Measurements from ENCODE around the gene AP1AR.

Gene AP1AR

DNA sequence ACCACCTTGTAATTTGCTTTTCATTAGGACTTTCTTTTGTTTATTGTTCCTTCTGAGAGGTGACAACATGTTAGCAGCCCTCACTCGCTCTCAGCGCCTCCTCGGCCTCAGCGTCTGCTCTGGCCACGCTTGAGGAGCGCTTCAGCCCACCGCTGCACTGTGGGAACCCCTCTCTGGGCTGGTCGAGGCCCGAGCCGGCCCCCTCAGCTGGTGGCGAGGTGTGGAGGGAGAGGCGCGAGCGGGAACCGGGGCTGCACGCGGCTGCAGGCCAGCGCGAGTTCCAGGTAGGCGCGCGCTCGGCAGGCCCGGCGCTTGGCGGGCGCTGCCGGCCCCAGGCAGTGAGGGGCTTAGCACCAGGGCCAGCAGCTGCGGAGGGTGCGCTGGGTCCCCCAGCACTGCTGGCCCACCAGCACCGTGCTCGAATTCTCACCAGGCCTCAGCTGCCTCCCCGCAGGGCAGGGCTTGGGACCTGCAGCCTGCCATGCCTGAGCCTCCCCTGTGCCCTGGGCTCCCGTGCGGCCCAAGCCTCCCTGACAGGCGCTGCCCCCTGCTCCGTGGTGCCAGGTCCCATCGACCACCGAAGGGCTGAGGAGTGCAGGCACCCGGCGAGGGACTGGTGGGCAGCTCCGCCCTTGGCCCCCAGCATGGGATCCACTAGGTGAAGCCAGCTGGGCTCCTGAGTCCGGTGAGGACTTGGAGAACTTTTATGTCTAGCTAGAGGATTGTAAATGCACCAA lies 9.2 kb upstream of the AP1AR start:
- in situ Hi-C loops (cut with MboI; ENCODE audit: low sequenced_read_pairs), result no loop called here

DNA sequence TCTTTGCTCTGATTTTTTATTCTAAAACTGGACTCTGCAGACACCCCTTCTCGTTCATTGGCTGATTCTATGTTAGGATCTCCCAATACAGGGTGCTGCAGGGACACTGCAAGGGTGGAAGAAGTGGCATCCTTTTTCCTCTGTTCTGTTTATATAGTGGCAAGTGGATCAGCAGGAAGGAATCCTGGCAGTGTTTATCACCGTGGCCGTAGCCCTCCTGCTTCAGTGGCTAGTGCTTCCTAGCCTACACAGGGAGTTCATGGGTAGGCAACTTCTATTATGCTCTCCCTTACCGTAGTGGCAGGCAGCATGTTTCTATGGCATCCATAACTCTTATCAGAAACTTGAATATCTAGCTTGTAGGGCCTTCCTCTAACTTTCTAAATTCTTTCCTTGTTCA lies 6.4 kb upstream of the AP1AR start:
- in situ Hi-C loops (cut with MboI; ENCODE audit: low sequenced_read_pairs), result no loop called here

DNA sequence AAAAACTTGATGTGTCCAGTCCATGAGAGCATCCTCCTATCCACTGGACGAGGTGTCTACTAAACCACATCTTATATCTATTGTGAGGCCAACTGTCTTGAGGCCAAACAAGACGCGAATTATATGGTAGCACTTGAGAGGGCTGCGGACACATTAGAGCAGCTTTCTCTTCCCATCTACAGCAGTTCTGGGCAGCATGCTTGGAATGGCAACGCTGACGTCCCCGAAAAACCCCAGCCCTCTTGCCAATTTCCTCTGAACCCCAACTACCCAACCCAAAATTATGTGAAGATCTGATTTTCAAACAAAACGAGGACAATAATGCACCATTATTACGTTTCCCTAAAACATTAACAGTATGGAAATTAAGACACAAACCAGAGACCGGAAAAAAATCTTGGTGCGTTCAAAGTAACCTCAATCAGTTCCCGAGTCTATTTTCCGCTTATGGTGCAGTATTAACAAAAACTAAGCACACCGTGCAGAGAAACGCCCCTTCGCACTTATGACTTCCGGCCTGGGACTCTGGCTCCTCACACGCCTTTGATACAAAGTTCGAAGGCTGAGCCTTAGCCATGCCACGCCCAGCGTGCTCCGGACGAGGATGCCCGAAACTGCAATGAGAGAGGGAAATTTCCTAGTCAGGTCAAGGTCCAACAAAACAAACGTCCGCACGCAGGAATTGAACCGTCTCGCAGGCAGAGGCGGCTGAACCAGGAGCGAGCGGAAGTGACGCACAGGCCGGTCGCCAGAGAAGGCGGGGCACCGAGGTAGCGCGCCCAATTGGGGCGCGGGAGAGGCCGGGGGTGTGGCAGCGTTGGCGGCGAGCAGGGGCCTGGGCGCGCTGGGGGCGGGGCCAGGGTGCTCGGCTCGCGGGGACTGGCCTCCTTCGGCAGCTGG lies 458 bp upstream of the AP1AR start:
- in situ Hi-C loops (cut with MboI; ENCODE audit: low sequenced_read_pairs), result no loop called here

DNA sequence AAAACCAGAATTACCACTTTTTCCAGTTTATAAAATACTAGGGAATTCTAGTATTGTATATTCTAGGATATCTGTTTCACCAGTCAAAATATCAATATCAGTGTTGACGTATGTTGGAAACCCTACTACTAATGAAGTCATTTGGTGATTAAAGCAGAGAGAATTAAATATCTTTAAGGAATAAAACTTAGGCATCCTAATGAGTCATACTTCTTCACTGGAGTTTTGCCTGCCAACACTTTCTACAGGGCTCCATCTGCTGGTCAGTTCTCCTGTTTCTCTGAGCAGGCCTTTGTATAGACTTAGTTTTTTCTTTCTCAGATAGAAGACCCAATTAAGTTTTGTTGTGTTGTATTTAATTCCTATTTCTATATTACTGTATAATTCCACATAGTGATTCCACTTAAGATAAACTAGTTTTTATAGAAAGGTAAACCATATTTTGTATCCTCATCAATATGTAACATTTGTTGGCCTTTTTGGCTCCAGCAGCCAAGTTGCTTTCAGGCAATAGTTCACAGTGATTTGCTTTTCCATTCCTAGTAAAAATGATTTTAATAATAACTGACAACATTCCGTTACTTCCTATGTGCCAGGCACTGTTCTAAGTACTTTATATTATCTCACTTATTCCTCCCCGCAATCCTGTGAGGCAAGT lies 3.5 kb downstream of the AP1AR start:
- in situ Hi-C loops (cut with MboI; ENCODE audit: low sequenced_read_pairs), result no loop called here

DNA sequence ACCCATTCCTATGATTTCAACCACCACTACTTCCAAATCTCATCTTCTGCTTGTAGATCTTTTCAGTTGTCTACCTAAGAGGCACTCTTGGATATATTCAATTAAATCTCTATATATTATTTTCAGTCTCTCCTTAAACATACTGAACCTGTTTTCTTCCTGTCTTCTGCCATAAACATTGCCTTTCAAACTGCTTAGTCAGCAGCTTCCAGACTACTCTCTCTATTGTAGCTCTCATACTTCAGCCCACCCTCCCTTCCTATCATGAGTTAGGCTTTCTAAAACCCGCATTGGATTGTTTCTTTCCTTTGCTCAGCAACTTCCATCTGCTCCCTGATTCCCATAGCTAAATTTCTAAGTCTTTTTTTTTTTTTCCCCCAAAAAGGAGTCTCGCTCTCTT lies 4.5 kb downstream of the AP1AR start:
- in situ Hi-C loops (cut with MboI; ENCODE audit: low sequenced_read_pairs), result no loop called here

DNA sequence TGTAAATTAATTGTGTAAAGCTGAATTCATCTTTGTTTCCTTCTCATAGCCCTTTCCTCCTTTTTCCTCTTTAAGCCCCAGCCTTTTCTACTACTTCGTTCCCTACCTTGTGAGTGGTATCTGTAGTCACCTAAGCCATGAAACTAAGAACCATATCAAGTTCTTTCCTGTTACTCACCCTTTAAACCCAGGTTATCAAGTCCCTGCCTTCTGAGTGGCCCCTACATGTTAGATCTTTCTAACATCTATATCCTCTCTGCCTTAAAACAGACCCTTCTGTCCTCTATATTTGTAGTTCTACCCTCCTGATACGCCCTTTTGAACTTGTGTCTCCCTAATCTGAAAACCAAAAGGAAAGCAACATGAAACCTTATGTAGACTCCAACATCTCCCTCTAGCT lies 7.2 kb downstream of the AP1AR start:
- in situ Hi-C loops (cut with MboI; ENCODE audit: low sequenced_read_pairs), result no loop called here

DNA sequence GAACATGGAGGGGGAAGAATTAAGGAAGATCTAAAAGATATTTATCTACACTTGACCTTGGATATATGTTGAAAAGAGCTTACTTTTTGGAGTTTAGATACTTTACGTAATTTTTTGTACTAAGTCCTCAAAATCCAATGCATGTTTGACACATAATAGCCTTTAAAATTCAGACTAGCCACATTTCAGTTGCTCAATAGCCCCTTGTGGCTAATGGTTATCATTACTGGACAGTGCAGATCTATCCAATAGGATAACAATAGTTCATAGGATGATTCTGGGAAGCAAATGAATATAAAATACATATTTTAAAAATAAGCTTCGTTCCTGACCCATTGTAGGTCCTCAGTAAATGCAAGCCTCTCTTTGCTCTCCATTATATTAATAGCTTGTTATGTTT lies 13.8 kb downstream of the AP1AR start:
- in situ Hi-C loops (cut with MboI; ENCODE audit: low sequenced_read_pairs), result no loop called here

DNA sequence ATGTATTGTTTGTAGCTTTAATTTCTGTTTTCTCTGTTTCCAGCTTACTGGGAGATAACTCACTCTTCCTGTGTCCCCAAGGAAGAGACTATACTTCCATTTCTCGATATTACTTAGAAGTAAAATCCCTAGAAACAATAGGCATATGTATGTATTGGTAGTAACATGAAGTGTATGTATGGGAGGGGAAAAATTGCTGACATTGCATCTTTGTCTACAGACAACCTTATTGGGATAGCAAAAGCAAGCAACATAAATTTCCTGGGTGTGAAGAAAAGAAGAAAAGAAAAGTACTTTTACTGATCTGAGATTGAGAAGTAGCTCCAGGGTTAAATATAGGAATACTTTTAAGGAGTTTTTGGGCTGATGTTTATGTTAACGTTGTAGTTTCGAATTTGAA lies 15.4 kb downstream of the AP1AR start:
- in situ Hi-C loops (cut with MboI; ENCODE audit: low sequenced_read_pairs), result no loop called here

DNA sequence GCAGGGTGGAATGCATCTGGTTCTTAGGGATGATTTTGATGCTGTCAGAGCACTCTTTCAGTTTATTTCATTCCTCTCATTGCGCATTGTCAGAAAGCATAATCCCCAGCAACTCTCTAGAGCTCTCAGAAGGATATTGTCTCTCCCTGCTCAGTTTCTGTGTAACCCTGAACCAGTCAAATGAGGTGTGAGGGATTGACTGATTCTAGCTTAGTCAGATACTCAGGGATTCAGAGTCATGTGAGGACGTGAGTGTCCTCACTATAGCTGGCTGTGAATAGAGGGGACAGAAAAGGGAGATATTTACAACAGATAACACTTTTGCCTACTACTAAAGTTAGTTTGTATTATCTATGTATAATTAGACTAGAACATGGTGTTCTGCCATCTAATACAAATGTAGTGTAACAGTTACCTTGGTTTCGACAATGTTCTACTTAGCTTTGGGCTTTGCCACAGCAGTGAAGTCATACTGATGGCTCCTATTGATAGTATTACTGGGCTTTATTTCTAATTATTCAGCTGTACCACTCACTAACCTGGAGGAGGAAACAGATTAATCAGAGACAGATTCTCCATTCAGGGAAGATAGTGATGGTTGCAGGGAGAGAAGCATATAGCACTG lies 19.5 kb downstream of the AP1AR start:
- in situ Hi-C loops (cut with MboI; ENCODE audit: low sequenced_read_pairs), result no loop called here

DNA sequence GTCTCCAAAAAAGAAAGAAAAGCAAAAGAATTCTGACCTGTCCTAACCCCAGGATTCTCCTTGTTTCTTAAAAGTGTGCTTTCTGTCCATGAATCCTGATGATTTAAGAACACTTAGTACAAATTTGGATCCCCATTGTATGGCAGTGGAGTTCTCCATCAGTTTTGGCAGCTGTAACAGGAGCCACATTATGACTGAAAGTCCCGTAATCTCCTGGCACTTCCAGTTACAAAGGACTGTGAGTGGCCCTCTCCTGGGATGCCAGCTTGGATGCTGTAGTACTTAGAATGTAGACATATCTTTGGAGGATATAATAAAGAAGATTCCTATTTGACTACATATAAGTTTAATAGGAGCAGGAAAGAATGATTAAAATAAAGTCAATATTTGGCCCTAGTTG lies 20.6 kb downstream of the AP1AR start:
- in situ Hi-C loops (cut with MboI; ENCODE audit: low sequenced_read_pairs), result no loop called here

DNA sequence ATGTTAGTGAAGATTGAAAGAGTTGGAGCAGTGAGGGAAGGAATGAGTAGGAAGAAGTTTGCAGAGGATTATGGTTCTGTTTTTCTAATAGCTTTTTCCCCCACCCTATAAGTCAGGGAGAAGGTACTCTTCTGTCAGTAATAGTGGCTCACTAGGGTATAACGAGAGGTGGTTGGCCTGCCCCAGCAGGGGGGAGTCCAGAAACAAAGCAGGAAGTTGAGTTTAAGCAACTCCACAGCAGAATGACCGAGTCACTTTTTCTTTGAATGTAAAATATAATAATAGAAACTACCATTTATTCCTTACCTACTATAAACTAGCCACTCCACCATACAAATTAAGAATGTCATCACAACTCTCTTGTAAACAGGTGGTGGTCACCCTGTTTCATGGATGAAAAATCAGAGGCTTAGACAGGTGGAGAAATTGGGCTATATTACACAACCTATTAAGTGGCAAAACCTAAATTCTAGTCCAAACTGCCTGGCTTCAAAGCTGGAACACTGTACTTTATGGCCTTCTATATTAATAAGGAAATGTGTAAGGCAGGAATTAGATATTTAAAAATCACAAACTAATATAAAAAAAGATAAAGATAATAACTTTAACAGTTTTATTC lies 21.9 kb downstream of the AP1AR start:
- in situ Hi-C loops (cut with MboI; ENCODE audit: low sequenced_read_pairs), result no loop called here

DNA sequence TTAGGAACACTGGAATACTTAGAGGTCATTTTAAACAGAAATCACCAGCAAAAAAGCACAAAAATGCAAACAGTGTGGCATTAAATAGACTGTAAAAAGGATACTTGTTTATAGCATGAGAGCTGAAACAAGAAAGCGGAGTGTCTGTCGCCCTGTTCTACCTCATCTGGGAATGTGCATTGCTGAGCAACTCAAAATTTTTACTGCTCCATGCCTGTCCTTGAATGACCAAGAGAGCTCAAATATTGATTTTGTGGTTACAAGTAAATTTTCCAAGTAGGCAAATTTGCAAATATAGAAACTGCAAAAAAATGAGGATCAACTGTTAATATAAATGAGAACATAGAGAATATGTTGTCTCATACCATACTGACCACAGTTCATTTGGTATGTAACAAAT lies 25.5 kb downstream of the AP1AR start:
- in situ Hi-C loops (cut with MboI; ENCODE audit: low sequenced_read_pairs), result no loop called here

DNA sequence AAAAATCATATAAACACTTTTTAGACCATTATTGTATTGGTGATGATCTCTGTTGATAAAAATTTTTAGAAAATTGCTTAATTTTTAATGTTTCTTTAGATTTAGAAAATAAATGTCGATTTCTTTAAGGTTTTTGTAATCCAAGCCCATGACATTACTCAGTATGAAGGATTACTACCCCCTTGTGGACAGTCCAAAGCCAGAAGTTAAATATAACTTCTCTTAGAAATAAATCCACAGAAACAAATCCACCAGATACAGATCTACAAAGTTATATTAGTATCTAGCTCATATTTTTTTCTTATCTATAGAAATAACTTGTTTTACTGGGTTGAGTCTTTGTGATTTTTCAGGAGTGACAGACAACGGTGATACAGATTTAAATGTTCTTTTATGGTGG lies 35.2 kb downstream of the AP1AR start:
- in situ Hi-C loops (cut with MboI; ENCODE audit: low sequenced_read_pairs), result no loop called here

DNA sequence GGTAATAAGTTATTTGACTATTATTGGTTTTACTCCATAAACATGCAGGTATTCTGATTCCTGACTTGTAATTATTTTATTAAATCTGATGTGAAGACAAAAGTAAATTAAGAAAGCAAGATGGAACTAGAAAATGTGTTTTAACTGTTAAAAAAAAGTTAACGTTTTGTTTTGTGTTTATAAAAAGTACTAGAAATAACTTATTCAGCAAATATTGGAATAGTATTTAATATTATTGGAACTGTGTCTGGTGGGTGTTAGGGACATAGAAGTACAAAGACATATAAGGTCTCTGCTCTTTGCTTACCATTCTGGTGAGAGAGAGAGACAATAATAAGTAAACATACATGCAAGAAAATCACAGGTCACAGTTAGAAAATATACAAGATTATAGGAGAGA lies 38.5 kb downstream of the AP1AR start:
- in situ Hi-C loops (cut with MboI; ENCODE audit: low sequenced_read_pairs), result no loop called here

DNA sequence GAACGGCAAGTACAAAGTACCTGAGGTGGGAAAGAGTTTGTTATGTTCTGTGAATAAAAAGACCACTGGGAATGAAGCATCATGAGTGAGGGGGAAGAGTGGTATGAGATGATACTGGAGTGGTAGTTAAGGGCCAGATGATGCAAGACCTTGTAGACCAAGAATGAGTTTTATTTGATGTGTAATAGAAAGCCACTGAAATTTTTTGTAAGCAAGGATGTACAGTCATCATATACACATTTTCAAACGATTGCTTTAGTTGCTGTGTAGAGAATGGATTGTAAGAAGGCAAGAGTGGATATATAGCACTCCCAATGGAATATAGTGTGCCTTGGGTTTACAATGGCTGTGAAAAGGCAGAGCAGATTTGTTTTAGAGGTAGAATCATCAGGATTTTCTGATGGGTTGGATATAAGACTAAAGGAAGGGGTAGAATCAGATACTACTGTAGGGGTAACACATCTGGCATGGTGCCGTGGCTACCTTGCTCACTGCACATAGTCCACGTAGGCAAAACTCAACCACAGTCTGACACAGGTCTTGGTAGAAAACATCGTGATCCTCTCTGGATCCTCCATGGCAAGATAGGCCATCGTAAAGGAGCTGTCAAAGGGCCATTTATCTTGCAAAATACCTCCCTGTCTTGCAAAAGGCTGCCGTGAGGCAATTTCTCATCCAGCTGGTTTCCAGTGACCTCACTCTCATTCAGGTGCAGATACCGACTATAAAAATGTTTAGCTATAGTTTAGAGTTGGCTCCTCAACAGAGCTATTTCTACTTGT lies 39.2 kb downstream of the AP1AR start:
- in situ Hi-C loops (cut with MboI; ENCODE audit: low sequenced_read_pairs), result no loop called here

DNA sequence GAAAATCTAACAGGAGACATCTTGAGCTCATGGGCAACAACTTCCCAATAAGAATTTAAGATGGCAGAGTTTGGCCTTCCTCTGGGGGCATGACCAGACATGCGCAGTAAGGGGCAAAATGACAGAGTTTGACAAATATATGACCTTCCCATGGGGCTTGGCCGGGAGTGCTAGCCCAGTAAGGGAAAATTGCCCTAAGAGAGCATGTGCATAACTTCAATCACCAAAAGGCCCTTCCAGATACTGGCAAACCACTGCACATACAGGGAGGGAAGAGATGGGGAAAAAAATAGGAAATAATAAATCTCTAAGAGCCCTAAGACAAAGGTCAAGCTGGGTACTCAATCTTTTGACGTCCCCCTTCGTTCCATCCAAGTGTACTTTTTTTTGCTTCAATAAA lies 40.7 kb downstream of the AP1AR start:
- in situ Hi-C loops (cut with MboI; ENCODE audit: low sequenced_read_pairs), result no loop called here

DNA sequence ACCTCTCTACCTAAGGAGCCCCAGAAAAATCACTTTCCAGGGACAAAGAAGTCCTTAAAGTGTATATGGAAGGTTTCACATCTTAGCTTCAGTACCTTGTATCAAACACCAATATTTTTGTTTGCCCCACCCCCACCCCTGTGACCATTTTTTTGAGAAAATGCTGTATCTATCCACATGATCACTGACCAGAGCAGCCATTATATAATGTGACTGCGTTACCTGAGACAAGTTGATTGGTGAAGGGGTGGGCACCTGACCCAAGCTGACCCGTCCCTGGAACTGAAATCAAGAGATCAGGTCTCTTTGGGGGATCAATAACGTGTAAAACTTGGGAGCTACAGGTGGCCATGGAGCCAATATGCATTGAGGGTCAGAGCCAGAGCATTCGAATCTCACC lies 43.4 kb downstream of the AP1AR start:
- in situ Hi-C loops (cut with MboI; ENCODE audit: low sequenced_read_pairs), result no loop called here

DNA sequence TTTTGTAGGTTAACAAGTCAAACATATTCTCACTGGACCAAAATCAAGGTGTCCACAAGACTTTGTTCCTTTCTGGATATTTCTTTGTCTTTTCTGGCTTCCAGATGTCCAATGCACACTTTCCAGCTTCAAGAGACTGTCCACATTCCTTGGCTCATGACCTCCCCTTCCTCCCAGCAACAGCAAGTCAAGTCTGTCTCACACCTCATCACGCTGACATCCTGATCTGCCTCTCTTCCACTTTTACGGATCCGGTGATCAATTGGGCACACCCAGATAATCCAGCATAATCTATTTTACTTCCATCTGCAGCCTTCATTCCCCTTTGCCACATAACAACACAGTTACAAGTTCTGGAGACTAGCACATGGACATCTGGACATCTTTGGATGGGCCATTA lies 44.5 kb downstream of the AP1AR start:
- in situ Hi-C loops (cut with MboI; ENCODE audit: low sequenced_read_pairs), result no loop called here

DNA sequence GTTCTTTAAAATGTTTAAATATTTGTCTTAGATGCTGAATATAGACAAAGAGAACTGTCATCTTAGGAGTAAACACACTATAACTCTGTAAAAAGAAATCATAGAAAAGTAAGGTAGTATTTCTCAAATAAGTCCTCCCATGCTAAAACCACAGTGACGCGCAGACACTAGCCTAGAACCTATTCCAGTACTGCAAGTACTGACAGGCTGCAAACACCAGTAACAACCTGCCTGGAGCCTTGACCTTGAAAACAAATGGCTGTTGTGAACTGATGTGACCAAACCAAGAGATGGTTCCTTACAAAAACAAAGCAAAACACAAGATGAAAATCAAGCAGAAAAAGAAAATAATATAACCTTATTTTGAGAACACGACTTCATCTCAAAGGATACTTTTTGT lies 45.6 kb downstream of the AP1AR start:
- in situ Hi-C loops (cut with MboI; ENCODE audit: low sequenced_read_pairs), result no loop called here
